Neuronal stem cell (in vitro differentiated cells): ENCODE data around the gene FXYD6.

Experiments
- DNase-seq: peaks from one replicate; pipeline ENCODE4 v3.0.0-alpha.2; 2013; ENCODE audit warnings: low spot score
- H2AFZ ChIP-seq: one replicate; pipeline ENCODE4 v1.6.1; 2013; ENCODE audit warnings: mild to moderate bottlenecking, low read length, inconsistent platforms
- H2AK5ac ChIP-seq: 2 replicates; pipeline ENCODE4 v1.6.1; 2013; ENCODE audit warnings: low read depth, mild to moderate bottlenecking, inconsistent platforms, low read length, moderate library complexity, mixed read lengths
- H2BK120ac ChIP-seq: 2 replicates; pipeline ENCODE4 v1.6.1; 2013; ENCODE audit warnings: low read depth, mild to moderate bottlenecking, inconsistent platforms, low read length, moderate library complexity, mixed read lengths
- H2BK12ac ChIP-seq: one replicate; pipeline ENCODE4 v1.6.1; 2013; ENCODE audit warnings: low read length, inconsistent platforms
- H2BK15ac ChIP-seq: 2 replicates; pipeline ENCODE4 v1.6.1; 2013; ENCODE audit warnings: mild to moderate bottlenecking, low read length, inconsistent platforms, mixed read lengths
- H2BK5ac ChIP-seq: one replicate; pipeline ENCODE4 v1.6.1; 2013; ENCODE audit warnings: inconsistent platforms, mild to moderate bottlenecking, low read length, moderate library complexity
- H3K14ac ChIP-seq: one replicate; pipeline ENCODE4 v1.6.1; 2013; ENCODE audit warnings: low read length, inconsistent platforms
- H3K18ac ChIP-seq: 2 replicates; pipeline ENCODE4 v1.6.1; 2013; ENCODE audit warnings: low read length, inconsistent platforms
- H3K23ac ChIP-seq: 2 replicates; pipeline ENCODE4 v1.6.1; 2013; ENCODE audit warnings: low read depth, mild to moderate bottlenecking, mixed read lengths, low read length, inconsistent platforms; ENCODE audit not compliant: poor library complexity
- H3K27ac ChIP-seq: replicated peaks from 3 replicates; pipeline ENCODE4 v1.5.1; 2013; ENCODE audit warnings: low read length, inconsistent platforms
- H3K27me3 ChIP-seq, 3 experiments: 2 replicates each; pipeline ENCODE4 v1.6.1; 2013; ENCODE audit warnings: low read length in 3 of 3, mild to moderate bottlenecking in 2 of 3, inconsistent platforms in 1 of 3, low read depth in 1 of 3, mixed read lengths in 1 of 3, moderate library complexity in 1 of 3; ENCODE audit not compliant: control insufficient read depth in 3 of 3, insufficient read depth in 3 of 3
- H3K36me3 ChIP-seq, 2 donors: replicated peaks in 1 of 2; 2 replicates each; pipeline ENCODE4 v1.6.1; 2013; ENCODE audit warnings: low read length in 2 of 2; ENCODE audit not compliant: control insufficient read depth in 2 of 2, insufficient read depth in 2 of 2
- H3K4ac ChIP-seq: 2 replicates; pipeline ENCODE4 v1.6.1; 2013; ENCODE audit warnings: inconsistent platforms, mild to moderate bottlenecking, low read length, moderate library complexity
- H3K4me1 ChIP-seq, 2 donors: 1 replicate in 1 of 2; 2 replicates in 1 of 2; pipeline ENCODE4 v1.6.1; 2013; ENCODE audit warnings: low read length in 2 of 2, low read depth in 1 of 2; ENCODE audit not compliant: control insufficient read depth in 2 of 2, insufficient read depth in 1 of 2
- H3K4me2 ChIP-seq: one replicate; pipeline ENCODE4 v1.6.1; 2013; ENCODE audit warnings: mild to moderate bottlenecking, low read length, inconsistent platforms; ENCODE audit not compliant: insufficient read depth, poor library complexity, severe bottlenecking
- H3K4me3 ChIP-seq, 2 donors: 2 replicates each; pipeline ENCODE4 v1.5.1; 2013; ENCODE audit warnings: low read length in 2 of 2, mild to moderate bottlenecking in 2 of 2, inconsistent platforms in 1 of 2, moderate library complexity in 1 of 2
- H3K79me1 ChIP-seq: one replicate; pipeline ENCODE4 v1.6.1; 2013; ENCODE audit warnings: low read depth, mild to moderate bottlenecking, inconsistent platforms, low read length, moderate library complexity
- H3K9ac ChIP-seq: one replicate; pipeline ENCODE4 v1.6.1; 2013; ENCODE audit warnings: mild to moderate bottlenecking, low read depth, low read length, inconsistent platforms; ENCODE audit not compliant: poor library complexity
- H3K9me3 ChIP-seq, 2 donors: replicated peaks in 1 of 2; 2 replicates each; pipeline versions ENCODE3 to v1.6.1; 2013; ENCODE audit warnings: low read length in 2 of 2, mild to moderate bottlenecking in 2 of 2, inconsistent platforms in 1 of 2, low read depth in 1 of 2, mixed read lengths in 1 of 2, moderate library complexity in 1 of 2; ENCODE audit not compliant: control insufficient read depth in 2 of 2, insufficient read depth in 1 of 2
- H4K8ac ChIP-seq: one replicate; pipeline ENCODE4 v1.6.1; 2013; ENCODE audit warnings: low read depth, mild to moderate bottlenecking, inconsistent platforms, low read length, moderate library complexity
- H4K91ac ChIP-seq: one replicate; pipeline ENCODE4 v1.6.1; 2013; ENCODE audit warnings: low read length, low read depth, mild to moderate bottlenecking, inconsistent platforms; ENCODE audit not compliant: poor library complexity
- WGBS, 2 donors: extraction: QIAGEN DNeasy Blood & Tissue Kit; methylation state at CpG; one replicate each; pipeline ENCODE4 v1.1.7; 2013; ENCODE audit warnings: missing lambda C conversion rate in 2 of 2, mixed read lengths in 1 of 2; ENCODE audit not compliant: insufficient read length in 2 of 2, insufficient replicate concordance in 1 of 2; ENCODE audit errors: extremely low coverage in 2 of 2; 5-methylcytosine and 5-hydroxymethylcytosine counted together

FXYD6 gene

GRCh38 chr11:117842131-117842941 is 34.1 kb downstream of the FXYD6 start:
- Histone ChIP-seq H3K18ac (no peak overlapping the region), H4K8ac (no peak overlapping the region), H3K23ac (no peak overlapping the region), H3K36me3 (peaks cover 11 to 31% of the 10 kb centered on the region in 2 donors), H2AK5ac (no peak overlapping the region), H3K79me1 (no peaks in the 10 kb centered on the region), H2BK15ac (no peak overlapping the region), H3K9ac (peak overlapping the region; percentile 47), H3K4me3 (no peak overlapping the region), H3K14ac (no peak overlapping the region), H2BK120ac (no peak overlapping the region), H3K4me2 (no peak overlapping the region), H2AFZ (no peak overlapping the region), H3K4me1 (peaks cover 0 to 6% of the 10 kb centered on the region in 2 donors), H2BK12ac (no peak overlapping the region), H4K91ac (no peak overlapping the region), H3K27me3 (no peaks in the 10 kb centered on the region), H3K9me3 (no peaks in the 10 kb centered on the region), H3K27ac (no peak overlapping the region), H2BK5ac (peak overlapping the region; percentile 72), H3K4ac (no peak overlapping the region)
- no peak for DNase-seq
- WGBS, 2 donors = no CpG with 5 or more reads among the region's 16 CpGs

- Histone ChIP-seq H2BK5ac (no peak overlapping the region), H3K4ac (no peak overlapping the region), H2AFZ (no peak overlapping the region), H4K8ac (no peak overlapping the region), H3K4me2 (no peak overlapping the region), H3K9me3 (no peaks in the 10 kb centered on the region), H3K27ac (no peak overlapping the region), H3K9ac (no peak overlapping the region), H3K4me1 (peaks cover 0 to 6% of the 10 kb centered on the region in 2 donors), H3K27me3 (no peaks in the 10 kb centered on the region), H2BK120ac (no peak overlapping the region), H3K79me1 (no peaks in the 10 kb centered on the region), H2AK5ac (no peak overlapping the region), H3K18ac (no peak overlapping the region), H3K14ac (no peak overlapping the region), H3K36me3 (peaks cover 11 to 33% of the 10 kb centered on the region in 2 donors), H2BK15ac (no peak overlapping the region), H2BK12ac (no peak overlapping the region), H3K23ac (no peak overlapping the region), H4K91ac (no peak overlapping the region), H3K4me3 (no peak overlapping the region)
- WGBS, 2 donors = no CpG with 5 or more reads among the region's 7 CpGs
- no peak for DNase-seq
These were observed 34.9 kb downstream of the FXYD6 start for GRCh38 chr11:117841551-117842031.

- H3K9me3 ChIP-seq = no peaks in the 10 kb centered on the region
- H2AFZ ChIP-seq = no peak overlapping the region
- no peak overlapping the region for H3K9ac ChIP-seq
- no CpG with 5 or more reads among the region's 11 CpGs for WGBS, 2 donors
- H2BK5ac ChIP-seq = no peak overlapping the region
- H4K8ac ChIP-seq = no peak overlapping the region
- peaks cover 0 to 6% of the 10 kb centered on the region in 2 donors for H3K4me1 ChIP-seq
- H3K4me2 ChIP-seq = no peak overlapping the region
- H3K23ac ChIP-seq = no peak overlapping the region
- H3K4me3 ChIP-seq = no peak overlapping the region
- no peaks in the 10 kb centered on the region for H3K79me1 ChIP-seq
- H3K14ac ChIP-seq = no peak overlapping the region
- peaks cover 11 to 33% of the 10 kb centered on the region in 2 donors for H3K36me3 ChIP-seq
- H3K27ac ChIP-seq = no peak overlapping the region
- H2BK15ac ChIP-seq = no peak overlapping the region
- no peak overlapping the region for H2BK120ac ChIP-seq
- no peak overlapping the region for H2BK12ac ChIP-seq
- H4K91ac ChIP-seq = no peak overlapping the region
- H3K18ac ChIP-seq = no peak overlapping the region
- no peak overlapping the region for H3K4ac ChIP-seq
- H2AK5ac ChIP-seq = no peak overlapping the region
- no peaks in the 10 kb centered on the region for H3K27me3 ChIP-seq
- DNase-seq = no peak
These were observed 35.4 kb downstream of the FXYD6 start for GRCh38 chr11:117840881-117841550.
